WTC11 (cell line): ENCODE data around the gene HHAT. TPM values are rescaled to one million over a fixed set of nuclear protein-coding genes. Genes with fewer than 3 reads are reported as not detected.
A peak's percentile ranks its signal among the peaks of the same experiment; 100 is the strongest.

Experiments
- ATAC-seq: fragments of 200-7000 bp; cut with Tn5 transposase; 2 replicates; pipeline ENCODE4 v1.10.0; 2021; ENCODE audit warnings: mild to moderate bottlenecking, moderate library complexity
- Bru-seq: library from RNA; stranded (reverse); fragments of 400-500 nt; gene quantifications from one replicate; lab custom pipeline; 2021; lab: Mats Ljungman, UMichigan
- CTCF ChIA-PET: fragments of 300-600 bp; sonication (Branson Sonifier 250); formaldehyde crosslinking; loops from one replicate; lab custom pipeline; 2021; ENCODE audit warnings: antibody characterized with exemption; lab: Charles Lee
- POLR2A ChIA-PET: fragments of 350-600 bp; sonication (Branson Sonifier 250); formaldehyde crosslinking; loops from one replicate; lab custom pipeline; 2021; ENCODE audit warnings: antibody characterized with exemption; lab: Charles Lee
- DNase-seq: peaks from one replicate; pipeline ENCODE4 v3.0.0; 2021; ENCODE audit warnings: low spot score
- H3K27ac Mint-ChIP-seq: 2 replicates; pipeline ENCODE4 v1.8.0; 2021; ENCODE audit warnings: mixed read lengths
- H3K27me3 Mint-ChIP-seq: 2 replicates; pipeline ENCODE4 v1.8.0; 2021; ENCODE audit warnings: low read depth, mild to moderate bottlenecking, moderate library complexity, mixed read lengths
- H3K36me3 Mint-ChIP-seq: 2 replicates; pipeline ENCODE4 v1.8.0; 2021; ENCODE audit warnings: mixed read lengths
- H3K4me1 Mint-ChIP-seq: 2 replicates; pipeline ENCODE4 v1.8.0; 2022; ENCODE audit warnings: mixed read lengths
- H3K4me3 Mint-ChIP-seq: 2 replicates; pipeline ENCODE4 v1.8.0; 2021; ENCODE audit warnings: mild to moderate bottlenecking, moderate library complexity, mixed read lengths
- H3K9me3 Mint-ChIP-seq: 2 replicates; pipeline ENCODE4 v1.8.0; 2021; ENCODE audit warnings: mixed read lengths
- ATF2 ChIP-seq: sonication (generic); formaldehyde crosslinking; IDR thresholded peaks from 2 replicates; pipeline ENCODE4 v1.8.1; 2022; ENCODE audit warnings: low read depth, missing genetic modification reagents, borderline replicate concordance
- ATF3 ChIP-seq: sonication (generic); formaldehyde crosslinking; conservative IDR thresholded peaks from 2 replicates; pipeline ENCODE4 v1.8.1; 2022; ENCODE audit warnings: mild to moderate bottlenecking, missing genetic modification reagents
- CBFB ChIP-seq: sonication (generic); formaldehyde crosslinking; IDR thresholded peaks from 2 replicates; pipeline ENCODE4 v1.8.1; 2022; ENCODE audit warnings: mild to moderate bottlenecking, low read depth, missing genetic modification reagents
- CREM ChIP-seq: sonication (generic); formaldehyde crosslinking; IDR thresholded peaks from 2 replicates; pipeline ENCODE4 v1.8.1; 2022; ENCODE audit warnings: mild to moderate bottlenecking, missing genetic modification reagents, moderate library complexity
- E2F5 ChIP-seq: sonication (generic); formaldehyde crosslinking; IDR thresholded peaks from 2 replicates; pipeline ENCODE4 v1.8.1; 2022; ENCODE audit warnings: mild to moderate bottlenecking, moderate library complexity, missing genetic modification reagents
- ESRRA ChIP-seq: sonication (generic); formaldehyde crosslinking; IDR thresholded peaks from 2 replicates; pipeline ENCODE4 v1.8.1; 2022; ENCODE audit warnings: mild to moderate bottlenecking, missing genetic modification reagents, borderline replicate concordance
- GABPB1 ChIP-seq: sonication (generic); formaldehyde crosslinking; IDR thresholded peaks from 2 replicates; pipeline ENCODE4 v1.8.1; 2023; ENCODE audit warnings: mild to moderate bottlenecking, missing genetic modification reagents
- GRHL2 ChIP-seq: fragments of 250-450 bp; sonication (Bioruptor Pico); IDR thresholded peaks from 2 replicates; pipeline ENCODE4 v1.8.0; 2022; ENCODE audit warnings: mild to moderate bottlenecking, moderate library complexity; ENCODE audit not compliant: insufficient replicate concordance, severe bottlenecking
- KAT7 ChIP-seq: sonication (generic); formaldehyde crosslinking; IDR thresholded peaks from 2 replicates; pipeline ENCODE4 v1.8.1; 2023; ENCODE audit warnings: missing genetic modification reagents, mild to moderate bottlenecking, borderline replicate concordance
- NR3C1 ChIP-seq: sonication (generic); formaldehyde crosslinking; conservative IDR thresholded peaks from 2 replicates; pipeline ENCODE4 v1.8.1; 2023; ENCODE audit warnings: low read depth, mild to moderate bottlenecking, missing genetic modification reagents
- OVOL2 ChIP-seq: fragments of 250-450 bp; sonication (Bioruptor Pico); IDR thresholded peaks from 2 replicates; pipeline ENCODE4 v1.9.0; 2021; ENCODE audit warnings: mild to moderate bottlenecking, borderline replicate concordance
- SP1 ChIP-seq: sonication (generic); formaldehyde crosslinking; conservative IDR thresholded peaks from 2 replicates; pipeline ENCODE4 v1.8.1; 2022; ENCODE audit warnings: missing genetic modification reagents
- TCF7 ChIP-seq: sonication (generic); formaldehyde crosslinking; IDR thresholded peaks from 2 replicates; pipeline ENCODE4 v1.8.0; 2022; ENCODE audit warnings: mild to moderate bottlenecking, low read depth, missing genetic modification reagents, moderate library complexity
- TEAD1 ChIP-seq: sonication (generic); formaldehyde crosslinking; IDR thresholded peaks from 2 replicates; pipeline ENCODE4 v1.8.0; 2022; ENCODE audit warnings: mild to moderate bottlenecking, missing genetic modification reagents
- ZMAT4 ChIP-seq: fragments of 250-450 bp; sonication (Bioruptor Pico); IDR thresholded peaks from 2 replicates; pipeline ENCODE4 v1.9.0; 2021; ENCODE audit warnings: mild to moderate bottlenecking
- ZNF121 ChIP-seq: sonication (generic); formaldehyde crosslinking; IDR thresholded peaks from 2 replicates; pipeline ENCODE4 v1.8.0; 2023; ENCODE audit warnings: missing genetic modification reagents
- ZNF263 ChIP-seq: sonication (generic); formaldehyde crosslinking; IDR thresholded peaks from 2 replicates; pipeline ENCODE4 v1.8.1; 2022; ENCODE audit warnings: low read depth, mild to moderate bottlenecking, moderate library complexity, missing genetic modification reagents
- ZNF423 ChIP-seq: fragments of 250-450 bp; sonication (Bioruptor Pico); IDR thresholded peaks from 2 replicates; pipeline ENCODE4 v2.1.2; 2022; ENCODE audit warnings: mild to moderate bottlenecking, moderate library complexity
- long read RNA-seq, 3 experiments: library from RNA in 1 of 3; library from capped mRNA in 1 of 3; library from polyadenylated mRNA in 1 of 3; unstranded in 2 of 3; stranded (forward) in 1 of 3; transcript quantifications; one replicate each; pipeline ENCODE4 v2.0.0, GENCODE V29; 2021
- total RNA-seq: library from RNA; stranded (reverse); gene quantifications from 3 replicates; pipeline ENCODE4 v1.2.3, GENCODE V29; 2021
- TF ChIP-seq, protein P1 (sequence below): sonication (generic); formaldehyde crosslinking; IDR thresholded peaks from 2 replicates; pipeline ENCODE4 v1.8.1; 2023; ENCODE audit warnings: mild to moderate bottlenecking, moderate library complexity, missing genetic modification reagents
- TF ChIP-seq, protein P2 (sequence below): sonication (generic); formaldehyde crosslinking; IDR thresholded peaks from 2 replicates; pipeline ENCODE4 v1.8.0; 2022; ENCODE audit warnings: mild to moderate bottlenecking, missing genetic modification reagents

The HHAT gene
- total RNA-seq (0.39 to 0.69 TPM (median 0.66 TPM) in 3 replicates), Bru-seq, nascent RNA (percentile 22 among the genes with signal in this experiment)
- long read RNA-seq, experiment 1, partial matches to known transcripts, result 1 of 4 reads
- long read RNA-seq, experiment 1, other reads (novel, unspliced or antisense), result 3 of 4 reads
- long read RNA-seq, experiment 2, result 0 reads
- long read RNA-seq, experiment 3, result 0 reads

DNA sequence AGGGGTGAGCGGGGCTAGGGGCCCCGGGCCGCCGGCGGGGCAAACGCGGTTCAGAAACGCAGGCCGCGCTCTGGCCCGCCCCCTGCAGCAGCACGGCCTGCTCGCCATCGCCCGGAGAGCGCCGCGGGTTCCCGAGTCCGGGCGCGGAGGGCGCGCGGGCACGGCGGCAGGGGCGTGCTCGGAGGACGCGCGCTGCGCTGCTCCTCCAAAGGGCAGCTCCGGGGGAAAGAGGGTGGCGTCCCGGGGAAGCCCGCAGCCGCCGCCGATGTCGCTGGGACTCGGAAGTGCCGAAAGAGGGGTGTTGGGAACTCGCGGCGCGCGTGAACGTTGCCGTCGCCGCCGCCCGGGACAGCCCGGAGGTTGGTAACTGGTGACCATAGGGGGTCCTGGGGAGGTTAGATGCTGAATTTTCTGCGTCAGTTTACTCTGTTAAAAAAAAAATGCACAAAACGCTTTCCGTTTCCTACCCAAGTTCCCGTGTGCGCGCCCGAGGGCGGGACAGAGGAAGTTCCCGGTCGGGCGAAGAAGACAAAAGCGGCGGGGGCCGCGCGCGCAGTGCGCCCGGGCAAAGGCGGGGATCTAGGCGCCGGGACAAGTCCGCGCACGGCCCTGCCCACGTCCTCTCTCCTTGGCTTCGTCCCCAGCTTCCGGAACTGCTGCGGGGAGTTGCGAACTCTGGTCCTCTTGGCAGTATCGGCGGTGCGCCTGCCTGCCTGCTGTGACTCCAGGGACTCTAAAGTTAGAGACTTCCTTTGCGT is at the start of gene HHAT:
TSS of gene HHAT (plus strand) at position 157 of the 758 bp plus-strand sequence. CDS start 20,074 bp downstream, outside the sequence.
- Mint-ChIP-seq H3K27ac (no peak within 1 kb of the TSS), H3K4me1 (peaks cover 11% of the 10 kb centered on the region), H3K36me3 (no peaks in the 10 kb centered on the region), H3K27me3 (peaks cover 91% of the 10 kb centered on the region), H3K4me3 (peak within 1 kb of the TSS; percentile 94), H3K9me3 (peaks cover 7% of the 10 kb centered on the region)
- DNase-seq (peak; percentile 58), ATAC-seq (peak; percentile 86)
- 0 out of 2 replicates have a peak, but pooled peaks have one; percentile 14 for TF ChIP-seq CREM (CRISPR knock-in tag)
- peak; percentile 78; the same call in 1 of the 2 replicates for TF ChIP-seq E2F5 (CRISPR knock-in tag)
- TF ChIP-seq ZNF121 (CRISPR knock-in tag), result 0 out of 2 replicates have a peak, but pooled peaks have one; percentile 31
- TF ChIP-seq NR3C1, result no peak
- TF ChIP-seq GABPB1, result 0 out of 2 replicates have a peak, but pooled peaks have one; percentile 7
- TF ChIP-seq, protein P1, sequence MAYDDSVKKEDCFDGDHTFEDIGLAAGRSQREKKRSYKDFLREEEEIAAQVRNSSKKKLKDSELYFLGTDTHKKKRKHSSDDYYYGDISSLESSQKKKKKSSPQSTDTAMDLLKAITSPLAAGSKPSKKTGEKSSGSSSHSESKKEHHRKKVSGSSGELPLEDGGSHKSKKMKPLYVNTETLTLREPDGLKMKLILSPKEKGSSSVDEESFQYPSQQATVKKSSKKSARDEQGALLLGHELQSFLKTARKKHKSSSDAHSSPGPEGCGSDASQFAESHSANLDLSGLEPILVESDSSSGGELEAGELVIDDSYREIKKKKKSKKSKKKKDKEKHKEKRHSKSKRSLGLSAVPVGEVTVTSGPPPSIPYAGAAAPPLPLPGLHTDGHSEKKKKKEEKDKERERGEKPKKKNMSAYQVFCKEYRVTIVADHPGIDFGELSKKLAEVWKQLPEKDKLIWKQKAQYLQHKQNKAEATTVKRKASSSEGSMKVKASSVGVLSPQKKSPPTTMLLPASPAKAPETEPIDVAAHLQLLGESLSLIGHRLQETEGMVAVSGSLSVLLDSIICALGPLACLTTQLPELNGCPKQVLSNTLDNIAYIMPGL (CRISPR knock-in tag), result peak; percentile 77
- TF ChIP-seq KAT7 (CRISPR knock-in tag), result peak; percentile 84; the same call in 1 of the 2 replicates
- no peak for TF ChIP-seq ZMAT4 (CRISPR knock-in tag)
- peak; percentile 52; the same call in 1 of the 2 replicates for TF ChIP-seq ESRRA (CRISPR knock-in tag)
- 0 out of 2 replicates have a peak, but pooled peaks have one; percentile 6 for TF ChIP-seq ZNF423 (CRISPR knock-in tag)
- TF ChIP-seq ATF2 (CRISPR knock-in tag), result no peak
- CTCF ChIA-PET, result interaction anchor here (0.8 to 1.5 kb wide), 2 partner anchors 29 to 64 kb away, joined by 3 to 4 read pairs; no protein-coding TSS in a partner anchor
- POLR2A ChIA-PET, result no interaction called here

DNA sequence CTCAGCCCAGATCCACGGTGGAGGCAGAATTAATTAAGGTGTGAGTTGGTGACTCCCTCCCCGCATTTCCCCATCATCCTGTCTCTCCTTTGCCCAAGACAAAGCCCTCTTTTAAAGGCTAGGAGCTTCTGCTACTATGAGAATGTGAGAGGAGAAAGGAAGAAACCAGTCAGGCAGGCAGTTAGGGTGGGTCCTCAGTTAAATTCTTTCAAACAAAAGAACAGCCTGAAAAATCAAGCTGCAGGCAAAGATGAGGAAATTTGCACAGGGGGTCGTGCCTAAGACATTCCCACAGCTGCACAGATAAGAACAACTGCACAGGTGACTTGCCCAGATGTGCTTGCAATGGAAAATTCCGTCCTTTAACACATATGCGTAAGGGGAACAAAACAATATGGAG is 48.5 kb upstream of the HHAT start:
- Mint-ChIP-seq H3K9me3 (peaks cover 43% of the 10 kb centered on the region), H3K36me3 (peaks cover 27% of the 10 kb centered on the region), H3K27me3 (peaks cover 20% of the 10 kb centered on the region), H3K27ac (no peak overlapping the region), H3K4me1 (peaks cover 4% of the 10 kb centered on the region; the same call in 1 of the 2 replicates), H3K4me3 (no peak overlapping the region)
- CTCF ChIA-PET, result no interaction called here
- ATAC-seq (no peak), DNase-seq (no peak)
- no peak for TF ChIP-seq OVOL2 (CRISPR knock-in tag)
- no peak for TF ChIP-seq GRHL2 (CRISPR knock-in tag)
- TF ChIP-seq, protein P2, sequence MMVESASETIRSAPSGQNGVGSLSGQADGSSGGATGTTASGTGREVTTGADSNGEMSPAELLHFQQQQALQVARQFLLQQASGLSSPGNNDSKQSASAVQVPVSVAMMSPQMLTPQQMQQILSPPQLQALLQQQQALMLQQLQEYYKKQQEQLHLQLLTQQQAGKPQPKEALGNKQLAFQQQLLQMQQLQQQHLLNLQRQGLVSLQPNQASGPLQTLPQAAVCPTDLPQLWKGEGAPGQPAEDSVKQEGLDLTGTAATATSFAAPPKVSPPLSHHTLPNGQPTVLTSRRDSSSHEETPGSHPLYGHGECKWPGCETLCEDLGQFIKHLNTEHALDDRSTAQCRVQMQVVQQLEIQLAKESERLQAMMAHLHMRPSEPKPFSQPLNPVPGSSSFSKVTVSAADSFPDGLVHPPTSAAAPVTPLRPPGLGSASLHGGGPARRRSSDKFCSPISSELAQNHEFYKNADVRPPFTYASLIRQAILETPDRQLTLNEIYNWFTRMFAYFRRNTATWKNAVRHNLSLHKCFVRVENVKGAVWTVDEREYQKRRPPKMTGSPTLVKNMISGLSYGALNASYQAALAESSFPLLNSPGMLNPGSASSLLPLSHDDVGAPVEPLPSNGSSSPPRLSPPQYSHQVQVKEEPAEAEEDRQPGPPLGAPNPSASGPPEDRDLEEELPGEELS, result no peak
- no peak for TF ChIP-seq ATF3 (CRISPR knock-in tag)
- no peak for TF ChIP-seq TEAD1 (CRISPR knock-in tag)
- no peak for TF ChIP-seq CBFB (CRISPR knock-in tag)
- TF ChIP-seq, protein P1 (CRISPR knock-in tag), result no peak
- TF ChIP-seq ZNF263, result no peak
- TF ChIP-seq TCF7, result no peak
- TF ChIP-seq SP1 (CRISPR knock-in tag), result no peak
- POLR2A ChIA-PET, result no interaction called here
